ENCODE data around the gene ICAM4. TPM values are rescaled to one million over a fixed set of nuclear protein-coding genes. Genes with fewer than 3 reads are reported as not detected.
"Not testable (repeated sequence)": the region's sequence is repeated elsewhere in the genome, so short reads cannot be mapped to it uniquely, and the experiment has no call there.

ICAM4 gene, protein sequence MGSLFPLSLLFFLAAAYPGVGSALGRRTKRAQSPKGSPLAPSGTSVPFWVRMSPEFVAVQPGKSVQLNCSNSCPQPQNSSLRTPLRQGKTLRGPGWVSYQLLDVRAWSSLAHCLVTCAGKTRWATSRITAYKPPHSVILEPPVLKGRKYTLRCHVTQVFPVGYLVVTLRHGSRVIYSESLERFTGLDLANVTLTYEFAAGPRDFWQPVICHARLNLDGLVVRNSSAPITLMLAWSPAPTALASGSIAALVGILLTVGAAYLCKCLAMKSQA
- 1.9 TPM for polyA plus RNA-seq (2013, experiment 1 of 2)
- 1.7 TPM for polyA plus RNA-seq (2013, experiment 2 of 2)

DNA sequence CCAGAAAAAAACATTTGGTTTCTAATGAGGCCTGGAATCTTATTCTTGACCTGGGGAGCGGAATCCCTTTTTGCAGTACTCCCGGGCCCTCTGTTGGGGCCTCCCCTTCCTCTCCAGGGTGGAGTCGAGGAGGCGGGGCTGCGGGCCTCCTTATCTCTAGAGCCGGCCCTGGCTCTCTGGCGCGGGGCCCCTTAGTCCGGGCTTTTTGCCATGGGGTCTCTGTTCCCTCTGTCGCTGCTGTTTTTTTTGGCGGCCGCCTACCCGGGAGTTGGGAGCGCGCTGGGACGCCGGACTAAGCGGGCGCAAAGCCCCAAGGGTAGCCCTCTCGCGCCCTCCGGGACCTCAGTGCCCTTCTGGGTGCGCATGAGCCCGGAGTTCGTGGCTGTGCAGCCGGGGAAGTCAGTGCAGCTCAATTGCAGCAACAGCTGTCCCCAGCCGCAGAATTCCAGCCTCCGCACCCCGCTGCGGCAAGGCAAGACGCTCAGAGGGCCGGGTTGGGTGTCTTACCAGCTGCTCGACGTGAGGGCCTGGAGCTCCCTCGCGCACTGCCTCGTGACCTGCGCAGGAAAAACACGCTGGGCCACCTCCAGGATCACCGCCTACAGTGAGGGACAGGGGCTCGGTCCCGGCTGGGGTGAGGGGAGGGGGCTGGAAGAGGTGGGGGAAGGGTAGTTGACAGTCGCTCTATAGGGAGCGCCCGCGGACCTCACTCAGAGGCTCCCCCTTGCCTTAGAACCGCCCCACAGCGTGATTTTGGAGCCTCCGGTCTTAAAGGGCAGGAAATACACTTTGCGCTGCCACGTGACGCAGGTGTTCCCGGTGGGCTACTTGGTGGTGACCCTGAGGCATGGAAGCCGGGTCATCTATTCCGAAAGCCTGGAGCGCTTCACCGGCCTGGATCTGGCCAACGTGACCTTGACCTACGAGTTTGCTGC is at the start of gene ICAM4:
TSS of gene ICAM4 (plus strand) at position 153 of the 935 bp plus-strand sequence. CDS start at position 211, 58 bp downstream.
- Histone ChIP-seq H3K9me3 (ENCODE audit: control insufficient read depth, low read length) (no peaks in the 10 kb centered on the region), H3K36me3 (ENCODE audit: control insufficient read depth, insufficient read depth, low read length) (no peaks in the 10 kb centered on the region), H3K27ac (ENCODE audit: low read depth, low read length, severe bottlenecking) (no peak within 1 kb of the TSS), H3K4me3 (ENCODE audit: extremely low read depth, insufficient read depth, low read length, poor library complexity, severe bottlenecking) (peak within 1 kb of the TSS; percentile 24), H3K4me1 (ENCODE audit: control insufficient read depth, insufficient read depth, low read length, poor library complexity, severe bottlenecking) (peaks cover 14% of the 10 kb centered on the region)
- WGBS, 2 experiments (ENCODE audit: insufficient coverage in 2 of 2): 9% methylated on average over 49 to 51 of the region's 59 CpGs

GRCh38 chr19:10237702-10238101 is 49.1 kb upstream of the ICAM4 start:
- no peak overlapping the region for H3K4me3 ChIP-seq (ENCODE audit: extremely low read depth, insufficient read depth, low read length, poor library complexity, severe bottlenecking)
- H3K9me3 ChIP-seq (ENCODE audit: control insufficient read depth, low read length): no peaks in the 10 kb centered on the region
- H3K27ac ChIP-seq (ENCODE audit: low read depth, low read length, severe bottlenecking): no peak overlapping the region
- WGBS, 2 experiments (ENCODE audit: insufficient coverage in 2 of 2): 97% methylated on average over 4 of the region's 6 CpGs; no CpG with 5 or more reads in 1 of the 2 experiments
- H3K36me3 ChIP-seq (ENCODE audit: control insufficient read depth, insufficient read depth, low read length): no peaks in the 10 kb centered on the region
- H3K4me1 ChIP-seq (ENCODE audit: control insufficient read depth, insufficient read depth, low read length, poor library complexity, severe bottlenecking): peaks cover 8% of the 10 kb centered on the region

- H3K27ac ChIP-seq (ENCODE audit: low read depth, low read length, severe bottlenecking): no peak overlapping the region
- no peak overlapping the region for H3K4me3 ChIP-seq (ENCODE audit: extremely low read depth, insufficient read depth, low read length, poor library complexity, severe bottlenecking)
- no peaks in the 10 kb centered on the region for H3K9me3 ChIP-seq (ENCODE audit: control insufficient read depth, low read length)
- H3K4me1 ChIP-seq (ENCODE audit: control insufficient read depth, insufficient read depth, low read length, poor library complexity, severe bottlenecking): peaks cover 10% of the 10 kb centered on the region
- 91 to 93% methylated on average over 6 to 7 of the region's 12 CpGs for WGBS, 2 experiments (ENCODE audit: insufficient coverage in 2 of 2)
- no peaks in the 10 kb centered on the region for H3K36me3 ChIP-seq (ENCODE audit: control insufficient read depth, insufficient read depth, low read length)
Measured at GRCh38 chr19:10238172-10238783, 48.5 kb upstream of the ICAM4 start.

- H3K36me3 ChIP-seq (ENCODE audit: control insufficient read depth, insufficient read depth, low read length); H3K4me1 ChIP-seq (ENCODE audit: control insufficient read depth, insufficient read depth, low read length, poor library complexity, severe bottlenecking); H3K9me3 ChIP-seq (ENCODE audit: control insufficient read depth, low read length); H3K27ac ChIP-seq (ENCODE audit: low read depth, low read length, severe bottlenecking); H3K4me3 ChIP-seq (ENCODE audit: extremely low read depth, insufficient read depth, low read length, poor library complexity, severe bottlenecking): not testable (repeated sequence)
- WGBS, 2 experiments (ENCODE audit: insufficient coverage in 2 of 2): 88 to 94% methylated on average over 7 to 10 of the region's 11 CpGs
Measured at GRCh38 chr19:10241826-10242449, 44.8 kb upstream of the ICAM4 start.

DNA sequence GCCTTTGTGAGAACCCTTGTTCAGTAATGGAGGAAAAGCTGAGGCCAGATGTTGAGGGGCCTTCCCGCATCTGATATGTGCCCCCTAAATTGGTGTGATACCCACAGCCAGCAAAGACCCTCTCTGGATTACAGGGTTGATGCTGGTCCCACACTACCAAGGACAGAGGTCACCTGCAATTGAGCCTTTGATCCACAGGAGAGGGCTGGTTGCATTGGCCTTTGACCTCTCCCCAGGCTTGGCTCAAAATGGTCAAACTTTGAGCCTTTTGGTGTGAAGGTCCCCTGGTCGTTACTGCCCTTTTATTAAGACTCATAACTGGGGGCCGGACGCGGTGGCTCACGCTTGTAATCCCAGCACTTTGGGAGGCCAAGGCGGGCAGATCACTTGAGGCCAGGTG is 43.1 kb upstream of the ICAM4 start:
- no peaks in the 10 kb centered on the region for H3K36me3 ChIP-seq (ENCODE audit: control insufficient read depth, insufficient read depth, low read length)
- no peak overlapping the region for H3K27ac ChIP-seq (ENCODE audit: low read depth, low read length, severe bottlenecking)
- H3K4me1 ChIP-seq (ENCODE audit: control insufficient read depth, insufficient read depth, low read length, poor library complexity, severe bottlenecking): peaks cover 4% of the 10 kb centered on the region
- H3K9me3 ChIP-seq (ENCODE audit: control insufficient read depth, low read length): no peaks in the 10 kb centered on the region
- H3K4me3 ChIP-seq (ENCODE audit: extremely low read depth, insufficient read depth, low read length, poor library complexity, severe bottlenecking): no peak overlapping the region
- 89 to 91% methylated on average over 7 of the region's 7 CpGs for WGBS, 2 experiments (ENCODE audit: insufficient coverage in 2 of 2)

DNA sequence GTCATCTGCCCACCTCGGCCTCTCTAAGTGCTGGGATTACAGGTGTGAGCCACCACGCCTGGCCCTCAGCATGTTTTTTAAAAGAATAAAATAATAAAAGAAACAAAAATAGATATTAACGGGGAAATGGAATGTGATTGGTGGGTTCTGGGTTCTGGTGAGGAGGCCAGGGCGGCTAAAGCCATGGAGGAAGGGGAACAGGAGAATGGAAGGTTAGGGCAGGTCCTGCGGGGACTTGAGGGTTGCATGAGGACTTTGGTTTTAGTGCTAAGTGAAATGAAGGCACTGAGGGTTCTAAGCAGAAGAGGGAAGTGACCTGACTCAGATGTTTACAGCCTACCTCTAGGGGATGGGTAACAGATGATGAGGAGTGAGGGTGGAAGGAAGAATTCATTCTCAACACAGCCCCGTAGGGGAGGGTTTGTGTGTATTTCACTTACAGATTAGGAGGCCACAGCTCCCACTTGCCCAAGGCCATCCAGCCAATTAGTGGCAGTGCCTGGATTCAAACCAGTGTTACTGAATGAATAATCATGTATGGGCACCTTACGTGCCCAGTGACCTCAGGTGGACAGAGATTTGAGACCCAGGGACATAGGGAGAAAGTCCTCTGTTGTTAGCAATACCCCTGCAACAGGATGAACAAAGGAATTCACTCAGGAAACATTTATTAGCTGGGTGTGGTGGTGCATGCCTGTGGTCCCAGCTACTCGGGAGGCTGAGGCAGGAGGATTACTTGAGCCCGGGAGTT is 41.4 kb upstream of the ICAM4 start:
- Histone ChIP-seq H3K27ac (ENCODE audit: low read depth, low read length, severe bottlenecking) (no peak overlapping the region), H3K36me3 (ENCODE audit: control insufficient read depth, insufficient read depth, low read length) (no peaks in the 10 kb centered on the region), H3K4me1 (ENCODE audit: control insufficient read depth, insufficient read depth, low read length, poor library complexity, severe bottlenecking) (peaks cover 4% of the 10 kb centered on the region), H3K9me3 (ENCODE audit: control insufficient read depth, low read length) (no peaks in the 10 kb centered on the region), H3K4me3 (ENCODE audit: extremely low read depth, insufficient read depth, low read length, poor library complexity, severe bottlenecking) (no peak overlapping the region)
- WGBS, 2 experiments (ENCODE audit: insufficient coverage in 2 of 2): 88 to 94% methylated on average over 5 to 8 of the region's 9 CpGs

GRCh38 chr19:10246511-10246910 is 40.2 kb upstream of the ICAM4 start:
- no peaks in the 10 kb centered on the region for H3K36me3 ChIP-seq (ENCODE audit: control insufficient read depth, insufficient read depth, low read length)
- no peak overlapping the region for H3K27ac ChIP-seq (ENCODE audit: low read depth, low read length, severe bottlenecking)
- H3K9me3 ChIP-seq (ENCODE audit: control insufficient read depth, low read length): no peaks in the 10 kb centered on the region
- WGBS, 2 experiments (ENCODE audit: insufficient coverage in 2 of 2): 83 to 92% methylated on average over 3 of the region's 6 CpGs
- H3K4me1 ChIP-seq (ENCODE audit: control insufficient read depth, insufficient read depth, low read length, poor library complexity, severe bottlenecking): peaks cover 4% of the 10 kb centered on the region
- no peak overlapping the region for H3K4me3 ChIP-seq (ENCODE audit: extremely low read depth, insufficient read depth, low read length, poor library complexity, severe bottlenecking)

DNA sequence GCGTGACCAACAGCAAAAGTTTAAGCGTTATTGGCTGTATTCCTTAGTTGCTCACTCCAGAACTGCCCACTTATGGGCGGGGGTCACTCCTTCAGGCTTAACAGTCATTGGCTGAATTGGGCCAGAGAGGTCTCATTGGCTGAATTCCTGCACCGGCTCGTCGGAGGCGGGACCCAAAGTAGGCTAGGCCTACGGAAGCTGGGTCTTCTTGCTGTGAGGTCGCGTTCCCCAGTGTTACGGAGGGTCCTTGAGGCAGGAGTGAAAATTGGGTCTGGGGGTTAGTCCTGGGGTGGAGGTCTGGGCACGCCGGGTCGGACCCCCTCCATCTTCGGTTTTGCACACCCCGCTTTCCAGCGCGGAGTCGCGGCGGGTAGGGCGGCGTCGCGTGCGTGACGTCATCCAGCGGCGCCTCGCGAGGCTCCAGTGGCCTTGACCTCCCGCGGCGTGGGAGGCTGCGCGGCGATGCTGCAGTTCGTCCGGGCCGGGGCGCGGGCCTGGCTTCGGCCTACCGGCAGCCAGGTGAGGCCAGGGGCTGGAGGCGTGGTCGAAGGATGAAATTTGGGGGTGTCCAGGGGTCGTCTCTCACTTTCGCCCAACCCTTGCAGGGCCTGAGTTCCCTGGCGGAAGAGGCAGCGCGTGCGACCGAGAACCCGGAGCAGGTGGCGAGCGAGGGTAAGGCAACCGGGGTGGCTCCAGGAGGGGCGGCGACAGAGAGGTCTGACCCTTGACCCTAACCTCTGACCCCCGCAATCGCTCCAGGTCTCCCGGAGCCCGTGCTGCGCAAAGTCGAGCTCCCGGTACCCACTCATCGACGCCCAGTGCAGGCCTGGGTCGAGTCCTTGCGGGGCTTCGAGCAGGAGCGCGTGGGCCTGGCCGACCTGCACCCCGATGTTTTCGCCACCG is 34.7 kb upstream of the ICAM4 start, which contains the start of gene MRPL4:
TSS of gene MRPL4 (plus strand) at position 423 of the 903 bp plus-strand sequence. CDS start at position 463, 40 bp downstream.
- Histone ChIP-seq H3K9me3 (ENCODE audit: control insufficient read depth, low read length) (no peaks in the 10 kb centered on the region), H3K4me3 (ENCODE audit: extremely low read depth, insufficient read depth, low read length, poor library complexity, severe bottlenecking) (peak within 1 kb of the TSS; percentile 87), H3K27ac (ENCODE audit: low read depth, low read length, severe bottlenecking) (peak within 1 kb of the TSS; percentile 57), H3K4me1 (ENCODE audit: control insufficient read depth, insufficient read depth, low read length, poor library complexity, severe bottlenecking) (peaks cover 3% of the 10 kb centered on the region), H3K36me3 (ENCODE audit: control insufficient read depth, insufficient read depth, low read length) (peaks cover 27% of the 10 kb centered on the region)
- WGBS, 2 experiments (ENCODE audit: insufficient coverage in 2 of 2): 0 to 1% methylated on average over 69 to 75 of the region's 77 CpGs

- H3K4me1 ChIP-seq (ENCODE audit: control insufficient read depth, insufficient read depth, low read length, poor library complexity, severe bottlenecking): peaks cover 3% of the 10 kb centered on the region
- H3K9me3 ChIP-seq (ENCODE audit: control insufficient read depth, low read length): no peaks in the 10 kb centered on the region
- no peak overlapping the region for H3K27ac ChIP-seq (ENCODE audit: low read depth, low read length, severe bottlenecking)
- WGBS, 2 experiments (ENCODE audit: insufficient coverage in 2 of 2): 4 to 27% methylated on average over 4 to 6 of the region's 8 CpGs
- H3K36me3 ChIP-seq (ENCODE audit: control insufficient read depth, insufficient read depth, low read length): peaks cover 33% of the 10 kb centered on the region
- peak overlapping the region; percentile 87 for H3K4me3 ChIP-seq (ENCODE audit: extremely low read depth, insufficient read depth, low read length, poor library complexity, severe bottlenecking)
Measured at GRCh38 chr19:10252707-10253106, 34.0 kb upstream of the ICAM4 start.

Measured in mesodermal cell (in vitro differentiated cells).